ENCODE results near the gene ANAPC1. TPM values are rescaled to one million over a fixed set of nuclear protein-coding genes. Genes with fewer than 3 reads are reported as not detected.

ANAPC1 gene
- total RNA-seq, 2 donors from 2014 or later: 74.5 to 79.9 TPM

- no peak for TF ChIP-seq CTCF (conservative IDR thresholded peaks at IDR 0.05)
- H3K36me3 ChIP-seq (ENCODE audit: control insufficient read depth, insufficient read depth, low read length): peaks cover 11% of the 10 kb centered on the region
- peaks cover 46% of the 10 kb centered on the region for H3K4me1 ChIP-seq (ENCODE audit: control insufficient read depth, insufficient read depth, low read length)
- H3K27me3 ChIP-seq (ENCODE audit: control insufficient read depth, insufficient read depth, low read length, poor library complexity, severe bottlenecking): no peaks in the 10 kb centered on the region
- no peaks in the 10 kb centered on the region for H3K9me3 Mint-ChIP-seq
- H3K9me3 ChIP-seq (ENCODE audit: control insufficient read depth, low read length): no peaks in the 10 kb centered on the region
- peak overlapping the region; percentile 44 for H3K27ac Mint-ChIP-seq
- H3K4me3 Mint-ChIP-seq: no peak overlapping the region
- H3K27me3 Mint-ChIP-seq (ENCODE audit: insufficient read depth): no peaks in the 10 kb centered on the region
- H3K4me1 Mint-ChIP-seq: peaks cover 82% of the 10 kb centered on the region
- no peak overlapping the region for H3K27ac ChIP-seq (ENCODE audit: low read depth, low read length)
- H3K9ac ChIP-seq (ENCODE audit: extremely low read depth, low read length, poor library complexity, severe bottlenecking): no peak overlapping the region
- DNase-seq: peak; percentile 58
- H3K36me3 Mint-ChIP-seq (ENCODE audit: low read depth): peaks cover 6% of the 10 kb centered on the region
- WGBS, 2 experiments (ENCODE audit: insufficient coverage in 1 of 2, insufficient read length in 1 of 2): 90 to 96% methylated on average over 6 to 10 of the region's 10 CpGs
- no peak overlapping the region for H3K4me3 ChIP-seq (ENCODE audit: low read length)
Measured at GRCh38 chr2:111904726-111905474, 20.9 kb upstream of the ANAPC1 start.

DNA sequence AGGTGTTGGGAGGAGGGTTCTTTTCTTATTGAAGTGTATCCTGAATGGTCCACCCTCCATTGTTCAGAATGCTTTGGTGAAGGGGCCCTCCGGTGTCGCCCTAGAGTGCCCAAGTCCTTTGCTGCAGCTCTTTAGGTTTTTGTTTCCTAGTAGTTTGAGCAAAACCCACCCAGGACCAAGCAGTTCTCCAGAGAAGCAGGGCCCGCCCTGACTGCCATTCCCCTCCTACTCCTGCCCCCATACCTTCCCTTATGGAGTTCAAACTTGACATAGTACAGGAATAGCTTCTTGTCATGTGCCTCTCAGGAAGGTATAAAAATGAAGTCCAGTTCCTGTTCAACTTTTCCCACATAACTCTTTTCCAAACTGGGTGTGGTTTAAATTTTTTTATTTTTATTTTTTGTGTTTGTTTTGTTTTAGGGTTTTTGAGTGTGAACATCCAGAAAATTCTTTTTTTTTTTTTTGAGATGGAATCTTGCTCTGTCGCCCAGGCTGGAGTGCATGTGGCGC lies 20.0 kb upstream of the ANAPC1 start:
- no peaks in the 10 kb centered on the region for H3K9me3 Mint-ChIP-seq
- H3K27ac Mint-ChIP-seq: no peak overlapping the region
- H3K36me3 Mint-ChIP-seq (ENCODE audit: low read depth): peaks cover 6% of the 10 kb centered on the region
- peak overlapping the region; percentile 55 for H3K4me3 ChIP-seq (ENCODE audit: low read length)
- peaks cover 75% of the 10 kb centered on the region for H3K4me1 Mint-ChIP-seq
- H3K27me3 Mint-ChIP-seq (ENCODE audit: insufficient read depth): no peaks in the 10 kb centered on the region
- H3K36me3 ChIP-seq (ENCODE audit: control insufficient read depth, insufficient read depth, low read length): peaks cover 11% of the 10 kb centered on the region
- 60 to 86% methylated on average over 2 to 5 of the region's 5 CpGs for WGBS, 2 experiments (ENCODE audit: insufficient coverage in 1 of 2, insufficient read length in 1 of 2)
- H3K27ac ChIP-seq (ENCODE audit: low read depth, low read length): no peak overlapping the region
- no peak overlapping the region for H3K4me3 Mint-ChIP-seq
- no peak overlapping the region for H3K9ac ChIP-seq (ENCODE audit: extremely low read depth, low read length, poor library complexity, severe bottlenecking)
- no peaks in the 10 kb centered on the region for H3K27me3 ChIP-seq (ENCODE audit: control insufficient read depth, insufficient read depth, low read length, poor library complexity, severe bottlenecking)
- H3K4me1 ChIP-seq (ENCODE audit: control insufficient read depth, insufficient read depth, low read length): peaks cover 42% of the 10 kb centered on the region
- DNase-seq: no peak
- no peak for TF ChIP-seq CTCF (conservative IDR thresholded peaks at IDR 0.05)
- H3K9me3 ChIP-seq (ENCODE audit: control insufficient read depth, low read length): no peaks in the 10 kb centered on the region

DNA sequence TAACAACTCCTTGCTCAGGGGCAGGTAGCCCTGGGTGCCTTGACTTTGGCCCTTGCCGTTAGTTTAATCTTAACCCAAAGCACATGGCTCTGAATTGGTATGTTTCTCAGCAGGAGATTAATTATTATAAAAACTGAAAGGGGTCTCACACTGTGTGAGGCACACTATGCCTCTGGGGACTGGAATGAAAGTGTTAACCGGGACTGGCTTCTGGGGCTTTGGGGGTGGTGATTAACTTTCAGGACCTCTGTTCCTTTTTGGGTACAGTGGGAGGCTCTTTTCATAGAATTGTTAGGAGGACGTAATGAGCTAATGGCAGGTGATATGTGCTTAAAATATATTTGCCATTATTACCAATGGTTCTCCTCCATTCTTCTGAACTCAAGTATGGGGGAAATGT lies 19.5 kb upstream of the ANAPC1 start:
- Histone ChIP-seq H3K9me3 (ENCODE audit: control insufficient read depth, low read length) (no peaks in the 10 kb centered on the region), H3K9ac (ENCODE audit: extremely low read depth, low read length, poor library complexity, severe bottlenecking) (no peak overlapping the region), H3K36me3 (ENCODE audit: control insufficient read depth, insufficient read depth, low read length) (peaks cover 7% of the 10 kb centered on the region), H3K4me3 (ENCODE audit: low read length) (peak overlapping the region; percentile 55), H3K4me1 (ENCODE audit: control insufficient read depth, insufficient read depth, low read length) (peaks cover 37% of the 10 kb centered on the region), H3K27ac (ENCODE audit: low read depth, low read length) (no peak overlapping the region), H3K27me3 (ENCODE audit: control insufficient read depth, insufficient read depth, low read length, poor library complexity, severe bottlenecking) (no peaks in the 10 kb centered on the region)
- Mint-ChIP-seq H3K27ac (no peak overlapping the region), H3K27me3 (ENCODE audit: insufficient read depth) (no peaks in the 10 kb centered on the region), H3K9me3 (no peaks in the 10 kb centered on the region), H3K4me3 (no peak overlapping the region), H3K4me1 (peaks cover 70% of the 10 kb centered on the region), H3K36me3 (ENCODE audit: low read depth) (peaks cover 6% of the 10 kb centered on the region)
- no peak for DNase-seq
- TF ChIP-seq CTCF (conservative IDR thresholded peaks at IDR 0.05): no peak
- 59 to 67% methylated on average over 1 to 3 of the region's 3 CpGs for WGBS, 2 experiments (ENCODE audit: insufficient coverage in 1 of 2, insufficient read length in 1 of 2)

Measured in endodermal cell (in vitro differentiated cells).